Mammary microvascular endothelial cell (primary cell): ENCODE results near the gene ZMYM1. TPM values are rescaled to one million over a fixed set of nuclear protein-coding genes. Genes with fewer than 3 reads are reported as not detected.

ENCODE experiments used
- total RNA-seq: library from RNA; depleted of rRNA; stranded (reverse); fragments of >200 nt; gene quantifications from 2 replicates; pipeline ENCODE4 v1.2.3, GENCODE V29; 2015

The ZMYM1 gene
- total RNA-seq = 11.7 and 19.8 TPM in 2 replicates

GRCh38 chr1:35079003-35079930 is at the start of gene ZMYM1:
Gene ZMYM1 (plus strand): TSS chr1:35079385. CDS start chr1:35093988, 14,603 bp downstream.

Other genes with a start within 250 kb of the ZMYM1 start
- gene SMIM12, start 219.6 kb upstream of the ZMYM1 start, total RNA-seq = 45.5 and 68.4 TPM in 2 replicates
- not detected in 2 replicates for gene DLGAP3, start 149.7 kb upstream of the ZMYM1 start, total RNA-seq
- 37.3 and 41.0 TPM in 2 replicates for gene TMEM35B, start 94.0 kb upstream of the ZMYM1 start, total RNA-seq
- gene ZMYM6, start 47.4 kb upstream of the ZMYM1 start, total RNA-seq = 6.2 and 10.2 TPM in 2 replicates
- 164 and 171 TPM in 2 replicates for gene SFPQ, start 113.8 kb downstream of the ZMYM1 start, total RNA-seq
- gene ZMYM4, start 189.3 kb downstream of the ZMYM1 start, total RNA-seq = 24.2 and 25.6 TPM in 2 replicates